Vagina (tissue), 2 donors: Measurements from ENCODE around the gene POLK.

ENCODE experiments used
- CTCF ChIP-seq, 3 experiments: fragments of 450-650 bp in 2 of 3; fragments of 200-600 bp in 1 of 3; sonication (generic) in 1 of 3; IDR thresholded peaks; one replicate each; pipeline ENCODE4 v1.5.1; 2017 to 2019; ENCODE audit warnings: antibody characterized with exemption in 3 of 3, mild to moderate bottlenecking in 2 of 3, moderate library complexity in 2 of 3
- POLR2A ChIP-seq, 2 donors: fragments of 450-650 bp; IDR thresholded peaks; one replicate each; pipeline ENCODE4 v1.6.1; 2017; ENCODE audit warnings: antibody characterized with exemption in 2 of 2, mild to moderate bottlenecking in 2 of 2, moderate library complexity in 2 of 2
- POLR2AphosphoS5 ChIP-seq, 2 donors: sonication (generic); formaldehyde crosslinking; IDR thresholded peaks; one replicate each; pipeline ENCODE4 v1.9.0; 2017; ENCODE audit warnings: antibody characterized with exemption in 2 of 2, mild to moderate bottlenecking in 2 of 2, low read depth in 1 of 2; ENCODE audit not compliant: insufficient read depth in 1 of 2

DNA sequence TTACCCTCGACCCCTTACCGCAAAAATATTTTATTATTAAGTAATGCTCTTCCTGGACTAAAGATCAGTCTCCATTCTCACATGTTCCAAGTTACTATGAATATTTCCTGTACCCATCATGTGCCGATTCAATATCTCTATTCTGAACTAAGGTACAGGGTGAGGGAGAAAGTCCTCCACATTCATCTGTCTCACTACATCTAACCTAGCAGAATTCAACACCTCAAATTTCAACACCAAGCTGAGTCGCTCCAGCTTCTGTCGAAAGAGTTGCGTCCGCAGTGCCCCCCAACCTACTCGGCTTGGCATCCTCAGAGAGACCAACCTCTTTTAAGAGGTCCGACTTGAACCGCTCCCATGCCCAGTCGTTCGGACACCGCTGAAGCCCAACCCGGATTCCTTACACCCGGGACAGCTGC is 1.3 kb upstream of the POLK start:
- TF ChIP-seq POLR2A (IDR thresholded peaks at IDR 0.05) (no peak), CTCF (IDR thresholded peaks at IDR 0.05) (no peak), POLR2AphosphoS5 (IDR thresholded peaks at IDR 0.05; ENCODE audit: insufficient read depth in 1 of 2, low read depth in 1 of 2) (no peak)
